Bronchial epithelial cell (primary cell): ENCODE measurements around the gene NET1. TPM values are rescaled to one million over a fixed set of nuclear protein-coding genes. Genes with fewer than 3 reads are reported as not detected.

ENCODE experiments used
- DNase-seq: peaks from one replicate; pipeline ENCODE4 v3.0.0-alpha.2; 2010; ENCODE audit warnings: low read depth
- FAIRE-seq: peaks from 2 replicates; lab custom pipeline; 2011; peaks lifted over from hg19 to GRCh38; lab: Jason Lieb, UNC
- H3K27me3 ChIP-seq: 2 replicates; pipeline ENCODE4 v1.5.1; 2011; ENCODE audit warnings: low read length; ENCODE audit not compliant: control insufficient read depth, insufficient read depth
- H3K36me3 ChIP-seq: 2 replicates; pipeline ENCODE4 v1.5.1; 2011; ENCODE audit warnings: low read length; ENCODE audit not compliant: control insufficient read depth, insufficient read depth
- H3K4me3 ChIP-seq: 2 replicates; pipeline ENCODE4 v1.5.1; 2011; ENCODE audit warnings: mild to moderate bottlenecking, low read depth, low read length, control low read depth
- total RNA-seq: library from RNA; depleted of rRNA; stranded (reverse); fragments of >200 nt; gene quantifications from 2 replicates; pipeline ENCODE4 v1.2.1, GENCODE V29; 2014
- TF ChIP-seq, protein P1 (sequence below): IDR thresholded peaks from 2 replicates; pipeline ENCODE4 v1.5.1; 2011; ENCODE audit warnings: mild to moderate bottlenecking, moderate library complexity, low read length, control low read depth, inconsistent platforms; ENCODE audit not compliant: insufficient read depth, severe bottlenecking

NET1 gene
- total RNA-seq, 1 donor from 2014 or later, result 118 TPM

GRCh38 chr10:5381187-5381586 lies 31.2 kb upstream of the NET1 start:
- Histone ChIP-seq H3K27me3 (no peaks in the 10 kb centered on the region), H3K4me3 (no peak overlapping the region), H3K36me3 (no peaks in the 10 kb centered on the region)
- DNase-seq (no peak), FAIRE-seq (peak; percentile 99)
- TF ChIP-seq, protein P1, sequence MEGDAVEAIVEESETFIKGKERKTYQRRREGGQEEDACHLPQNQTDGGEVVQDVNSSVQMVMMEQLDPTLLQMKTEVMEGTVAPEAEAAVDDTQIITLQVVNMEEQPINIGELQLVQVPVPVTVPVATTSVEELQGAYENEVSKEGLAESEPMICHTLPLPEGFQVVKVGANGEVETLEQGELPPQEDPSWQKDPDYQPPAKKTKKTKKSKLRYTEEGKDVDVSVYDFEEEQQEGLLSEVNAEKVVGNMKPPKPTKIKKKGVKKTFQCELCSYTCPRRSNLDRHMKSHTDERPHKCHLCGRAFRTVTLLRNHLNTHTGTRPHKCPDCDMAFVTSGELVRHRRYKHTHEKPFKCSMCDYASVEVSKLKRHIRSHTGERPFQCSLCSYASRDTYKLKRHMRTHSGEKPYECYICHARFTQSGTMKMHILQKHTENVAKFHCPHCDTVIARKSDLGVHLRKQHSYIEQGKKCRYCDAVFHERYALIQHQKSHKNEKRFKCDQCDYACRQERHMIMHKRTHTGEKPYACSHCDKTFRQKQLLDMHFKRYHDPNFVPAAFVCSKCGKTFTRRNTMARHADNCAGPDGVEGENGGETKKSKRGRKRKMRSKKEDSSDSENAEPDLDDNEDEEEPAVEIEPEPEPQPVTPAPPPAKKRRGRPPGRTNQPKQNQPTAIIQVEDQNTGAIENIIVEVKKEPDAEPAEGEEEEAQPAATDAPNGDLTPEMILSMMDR, result no peak

DNA sequence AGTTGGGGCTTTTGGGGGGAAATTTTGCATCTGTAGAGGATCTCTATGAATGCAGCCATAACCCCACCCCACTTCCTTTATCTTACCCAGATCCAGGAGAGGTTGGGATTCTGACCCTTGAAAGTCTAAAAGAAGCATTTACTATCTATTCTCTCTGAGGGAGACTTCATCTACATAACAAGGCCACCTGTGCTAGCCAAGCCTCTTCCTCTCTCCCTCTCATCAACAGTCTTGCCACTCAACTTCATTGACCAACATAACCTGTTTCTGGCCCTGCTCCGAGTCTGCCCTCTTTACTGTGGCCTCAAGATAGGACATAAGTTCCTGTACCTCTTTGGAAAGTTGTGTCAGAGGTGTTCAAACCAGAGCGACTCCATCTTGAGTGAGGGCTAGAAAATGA lies 27.1 kb upstream of the NET1 start:
- TF ChIP-seq, protein P1, result no peak
- H3K36me3 ChIP-seq, result no peaks in the 10 kb centered on the region
- H3K27me3 ChIP-seq, result no peaks in the 10 kb centered on the region
- no peak overlapping the region for H3K4me3 ChIP-seq
- FAIRE-seq, result no peak
- DNase-seq, result no peak

GRCh38 chr10:5387169-5387568 lies 25.2 kb upstream of the NET1 start:
- no peaks in the 10 kb centered on the region for H3K27me3 ChIP-seq
- no peaks in the 10 kb centered on the region for H3K36me3 ChIP-seq
- FAIRE-seq (no peak), DNase-seq (no peak)
- H3K4me3 ChIP-seq, result no peak overlapping the region
- TF ChIP-seq, protein P1, result no peak

DNA sequence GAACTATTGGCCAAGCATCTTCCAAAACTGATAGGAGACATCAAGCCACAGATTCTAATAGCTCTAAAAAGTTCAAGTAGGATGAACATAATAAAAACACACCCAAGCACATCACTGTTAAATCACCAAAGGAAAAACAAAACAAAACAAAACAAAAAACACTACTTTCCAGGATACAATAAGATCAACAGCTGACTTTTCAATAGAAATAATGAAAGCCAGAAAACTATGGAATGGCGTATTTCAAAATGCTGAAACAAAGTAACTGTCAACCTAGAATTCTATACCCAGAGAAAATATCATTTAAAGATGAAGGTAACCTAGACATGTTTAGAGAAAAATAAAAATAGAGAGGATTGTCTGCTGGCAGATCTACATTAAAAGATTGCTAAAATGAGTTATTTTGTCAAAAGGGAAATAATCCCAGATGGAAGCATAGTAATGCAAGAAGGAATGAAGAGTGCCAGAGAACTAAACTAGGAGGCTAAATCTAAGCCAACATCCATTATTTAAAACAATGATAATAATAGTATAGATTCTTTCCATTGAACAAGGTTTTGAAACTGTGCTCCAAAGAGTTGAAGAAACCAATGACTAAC lies 21.7 kb upstream of the NET1 start:
- TF ChIP-seq, protein P1, result no peak
- no peak overlapping the region for H3K4me3 ChIP-seq
- no peaks in the 10 kb centered on the region for H3K36me3 ChIP-seq
- no peak for DNase-seq
- no peaks in the 10 kb centered on the region for H3K27me3 ChIP-seq
- FAIRE-seq, result no peak

GRCh38 chr10:5391790-5392189 lies 20.6 kb upstream of the NET1 start:
- DNase-seq (no peak), FAIRE-seq (no peak)
- TF ChIP-seq, protein P1, result no peak
- H3K27me3 ChIP-seq, result no peaks in the 10 kb centered on the region
- no peaks in the 10 kb centered on the region for H3K36me3 ChIP-seq
- no peak overlapping the region for H3K4me3 ChIP-seq

GRCh38 chr10:5393529-5393928 lies 18.8 kb upstream of the NET1 start:
- FAIRE-seq (no peak), DNase-seq (no peak)
- no peaks in the 10 kb centered on the region for H3K27me3 ChIP-seq
- no peaks in the 10 kb centered on the region for H3K36me3 ChIP-seq
- TF ChIP-seq, protein P1, result no peak
- H3K4me3 ChIP-seq, result no peak overlapping the region
